ENCODE data around the gene CFAP20DC.

DNA sequence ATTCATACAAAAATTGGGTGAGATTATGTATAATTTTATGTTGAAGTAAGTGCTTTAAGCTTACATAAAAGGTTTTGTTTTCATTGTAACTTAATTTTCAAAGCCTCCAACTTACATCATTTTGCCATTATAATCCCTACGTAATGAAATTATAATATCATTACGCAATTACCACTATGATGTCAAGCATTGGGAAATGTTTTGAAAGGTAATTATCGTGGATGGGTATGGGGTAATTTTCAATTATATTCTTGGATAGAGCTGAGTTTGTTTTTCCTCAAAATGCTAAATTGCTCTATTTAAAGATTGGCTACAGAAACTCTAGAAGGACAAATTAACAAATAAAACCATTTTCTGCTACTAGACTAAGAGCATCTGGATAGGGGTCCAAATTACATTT, 303.1 kb downstream of the CFAP20DC start:
- no peak for TF ChIP-seq JUNB (IDR thresholded peaks at IDR 0.05)
- TF ChIP-seq POLR2A (IDR thresholded peaks at IDR 0.05; ENCODE audit: low read length): no peak
- TF ChIP-seq, protein P1, sequence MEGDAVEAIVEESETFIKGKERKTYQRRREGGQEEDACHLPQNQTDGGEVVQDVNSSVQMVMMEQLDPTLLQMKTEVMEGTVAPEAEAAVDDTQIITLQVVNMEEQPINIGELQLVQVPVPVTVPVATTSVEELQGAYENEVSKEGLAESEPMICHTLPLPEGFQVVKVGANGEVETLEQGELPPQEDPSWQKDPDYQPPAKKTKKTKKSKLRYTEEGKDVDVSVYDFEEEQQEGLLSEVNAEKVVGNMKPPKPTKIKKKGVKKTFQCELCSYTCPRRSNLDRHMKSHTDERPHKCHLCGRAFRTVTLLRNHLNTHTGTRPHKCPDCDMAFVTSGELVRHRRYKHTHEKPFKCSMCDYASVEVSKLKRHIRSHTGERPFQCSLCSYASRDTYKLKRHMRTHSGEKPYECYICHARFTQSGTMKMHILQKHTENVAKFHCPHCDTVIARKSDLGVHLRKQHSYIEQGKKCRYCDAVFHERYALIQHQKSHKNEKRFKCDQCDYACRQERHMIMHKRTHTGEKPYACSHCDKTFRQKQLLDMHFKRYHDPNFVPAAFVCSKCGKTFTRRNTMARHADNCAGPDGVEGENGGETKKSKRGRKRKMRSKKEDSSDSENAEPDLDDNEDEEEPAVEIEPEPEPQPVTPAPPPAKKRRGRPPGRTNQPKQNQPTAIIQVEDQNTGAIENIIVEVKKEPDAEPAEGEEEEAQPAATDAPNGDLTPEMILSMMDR (IDR thresholded peaks at IDR 0.05): no peak
- no peak for TF ChIP-seq MAZ (IDR thresholded peaks at IDR 0.05; ENCODE audit: borderline replicate concordance, low read depth, low read length)
- TF ChIP-seq, protein P2, sequence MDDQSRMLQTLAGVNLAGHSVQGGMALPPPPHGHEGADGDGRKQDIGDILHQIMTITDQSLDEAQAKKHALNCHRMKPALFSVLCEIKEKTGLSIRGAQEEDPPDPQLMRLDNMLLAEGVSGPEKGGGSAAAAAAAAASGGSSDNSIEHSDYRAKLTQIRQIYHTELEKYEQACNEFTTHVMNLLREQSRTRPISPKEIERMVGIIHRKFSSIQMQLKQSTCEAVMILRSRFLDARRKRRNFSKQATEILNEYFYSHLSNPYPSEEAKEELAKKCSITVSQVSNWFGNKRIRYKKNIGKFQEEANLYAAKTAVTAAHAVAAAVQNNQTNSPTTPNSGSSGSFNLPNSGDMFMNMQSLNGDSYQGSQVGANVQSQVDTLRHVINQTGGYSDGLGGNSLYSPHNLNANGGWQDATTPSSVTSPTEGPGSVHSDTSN (IDR thresholded peaks at IDR 0.05): no peak
- TF ChIP-seq USF2 (IDR thresholded peaks at IDR 0.05): no peak
- no peak for TF ChIP-seq EP300 (IDR thresholded peaks at IDR 0.05)
- TF ChIP-seq JUN (IDR thresholded peaks at IDR 0.05): no peak

Data from A549 (cell line).